ENCODE measurements around the gene MRGPRG. TPM values are rescaled to one million over a fixed set of nuclear protein-coding genes. Genes with fewer than 3 reads are reported as not detected.

The MRGPRG gene
- total RNA-seq, 1 donor from 2014 or later, result not detected

GRCh38 chr11:3225826-3226750 is 7.5 kb upstream of the MRGPRG start:
- intact Hi-C loops (cut with micrococcal nuclease), result no loop called here

DNA sequence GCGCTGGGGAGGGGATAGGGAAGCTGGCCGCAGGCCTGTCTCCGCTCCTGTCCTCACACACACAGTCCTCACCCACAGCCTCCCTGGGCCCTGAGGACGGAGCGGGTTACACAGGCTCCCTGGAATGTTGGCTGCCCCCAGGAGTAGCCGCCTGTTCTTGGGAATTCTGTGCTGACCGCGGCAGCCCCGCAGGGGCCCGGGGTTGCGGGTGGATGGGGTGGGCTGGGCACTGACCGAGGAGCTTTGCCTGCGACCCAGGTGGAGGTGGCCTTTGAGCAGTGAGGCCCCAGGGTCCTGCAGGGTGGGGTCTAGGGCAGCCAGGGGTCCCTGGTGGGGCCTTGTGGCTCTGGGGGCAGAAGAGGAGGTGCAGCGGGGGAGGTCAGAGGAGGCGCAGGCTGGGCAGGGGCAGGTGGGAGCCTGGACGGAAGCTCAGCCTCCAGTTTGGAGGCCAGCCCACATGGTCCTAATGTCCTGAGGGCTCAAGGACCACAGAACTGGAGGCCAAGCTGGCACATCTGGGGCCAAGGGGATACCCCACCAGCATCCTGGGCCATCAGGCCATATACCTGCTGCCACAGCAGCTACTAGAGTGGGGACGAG is 6.6 kb upstream of the MRGPRG start:
- intact Hi-C loops (cut with micrococcal nuclease), result no loop called here

GRCh38 chr11:3224401-3225057 is 5.9 kb upstream of the MRGPRG start:
- intact Hi-C loops (cut with micrococcal nuclease), result no loop called here

DNA sequence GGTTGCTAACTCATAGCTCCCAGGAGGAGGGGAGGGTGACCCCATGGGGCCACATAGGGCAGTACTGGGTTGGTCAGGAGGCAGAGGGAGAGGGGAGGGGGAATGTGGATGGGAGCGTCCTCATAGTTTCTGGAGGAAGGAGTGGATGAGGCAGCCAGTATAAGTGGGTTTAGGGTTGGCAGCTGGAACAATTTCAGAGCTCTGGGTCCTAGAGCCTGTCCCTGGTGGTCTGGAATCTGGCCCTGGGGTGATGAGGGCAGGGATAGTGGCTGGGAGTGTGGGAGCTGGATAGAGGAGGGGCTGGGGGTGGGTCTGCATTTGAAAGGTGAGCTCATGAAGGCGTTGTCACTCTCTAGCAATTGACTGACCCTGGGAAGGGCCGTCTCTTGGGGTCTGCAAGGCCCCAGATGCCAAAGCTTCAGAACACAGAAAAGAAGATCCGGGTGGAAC is 5.3 kb upstream of the MRGPRG start:
- intact Hi-C loops (cut with micrococcal nuclease), result no loop called here

GRCh38 chr11:3222941-3223915 is 4.6 kb upstream of the MRGPRG start:
- intact Hi-C loops (cut with micrococcal nuclease), result no loop called here

- intact Hi-C loops (cut with micrococcal nuclease), result no loop called here
Observed at GRCh38 chr11:3222003-3222855, 3.6 kb upstream of the MRGPRG start.

GRCh38 chr11:3221408-3222002 is 2.9 kb upstream of the MRGPRG start:
- intact Hi-C loops (cut with micrococcal nuclease), result no loop called here

DNA sequence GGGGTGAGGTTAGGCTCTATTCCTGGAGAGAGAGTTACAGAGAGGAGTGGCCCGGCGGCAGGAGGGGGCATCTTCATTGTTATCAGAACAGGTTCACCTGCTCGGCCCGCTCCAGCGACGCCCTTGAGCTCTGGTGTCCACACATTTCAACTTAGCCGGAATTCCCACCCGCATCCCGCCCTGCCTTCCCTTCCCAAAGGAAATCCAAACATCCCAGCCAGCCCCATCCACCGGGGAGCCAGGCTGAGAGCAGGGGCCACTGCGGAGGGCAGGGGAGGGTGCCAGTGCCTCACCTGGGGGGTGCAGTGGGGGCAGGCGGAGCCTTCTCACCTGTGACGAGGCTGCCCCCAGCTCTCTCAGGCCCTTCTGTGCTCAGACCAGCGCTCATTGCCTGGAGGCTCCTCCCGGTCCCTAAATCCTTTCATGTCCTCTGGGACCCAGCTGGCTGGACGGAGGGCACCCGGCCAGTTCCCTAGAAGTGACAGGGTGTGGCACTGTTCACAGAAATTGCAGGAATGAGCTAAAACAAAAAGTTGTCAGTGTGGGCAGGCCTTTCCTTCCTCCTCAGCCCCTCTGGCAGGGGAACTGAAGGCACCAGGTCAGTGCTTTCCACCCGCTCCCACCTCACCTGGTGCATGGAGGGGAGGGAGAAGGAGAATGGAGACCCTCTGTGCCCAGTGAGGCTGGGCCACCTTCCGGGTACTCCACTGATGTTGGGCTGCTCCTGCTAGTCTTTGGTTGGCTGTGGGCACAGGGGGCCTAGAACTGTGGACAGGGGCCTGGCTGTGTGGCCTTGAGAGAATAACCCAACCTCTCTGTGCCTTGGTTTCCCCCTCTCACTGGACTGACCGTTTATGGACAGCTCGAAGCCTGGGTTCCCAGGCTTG is 2.2 kb upstream of the MRGPRG start:
- intact Hi-C loops (cut with micrococcal nuclease), result no loop called here

DNA sequence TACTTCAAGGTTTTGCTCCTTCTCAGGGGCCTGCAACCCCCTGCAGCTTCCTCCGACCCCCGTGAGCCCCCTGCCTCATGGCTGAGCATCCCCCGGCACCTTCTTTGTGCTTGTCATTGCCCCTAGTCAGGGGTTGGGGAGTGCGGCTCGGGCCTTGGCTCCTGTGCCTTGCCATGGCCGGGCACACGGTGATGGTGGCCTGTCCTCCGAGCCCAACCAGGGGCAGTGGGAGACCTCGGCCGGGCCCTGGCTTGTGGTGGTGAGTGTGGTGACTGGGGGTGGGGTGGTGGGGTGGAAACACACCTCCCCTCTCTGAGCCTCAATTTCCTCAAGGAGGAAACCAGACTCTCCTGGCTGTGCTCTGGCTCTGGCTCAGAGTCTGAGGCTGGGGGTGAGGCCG is 1.5 kb upstream of the MRGPRG start:
- intact Hi-C loops (cut with micrococcal nuclease), result no loop called here

DNA sequence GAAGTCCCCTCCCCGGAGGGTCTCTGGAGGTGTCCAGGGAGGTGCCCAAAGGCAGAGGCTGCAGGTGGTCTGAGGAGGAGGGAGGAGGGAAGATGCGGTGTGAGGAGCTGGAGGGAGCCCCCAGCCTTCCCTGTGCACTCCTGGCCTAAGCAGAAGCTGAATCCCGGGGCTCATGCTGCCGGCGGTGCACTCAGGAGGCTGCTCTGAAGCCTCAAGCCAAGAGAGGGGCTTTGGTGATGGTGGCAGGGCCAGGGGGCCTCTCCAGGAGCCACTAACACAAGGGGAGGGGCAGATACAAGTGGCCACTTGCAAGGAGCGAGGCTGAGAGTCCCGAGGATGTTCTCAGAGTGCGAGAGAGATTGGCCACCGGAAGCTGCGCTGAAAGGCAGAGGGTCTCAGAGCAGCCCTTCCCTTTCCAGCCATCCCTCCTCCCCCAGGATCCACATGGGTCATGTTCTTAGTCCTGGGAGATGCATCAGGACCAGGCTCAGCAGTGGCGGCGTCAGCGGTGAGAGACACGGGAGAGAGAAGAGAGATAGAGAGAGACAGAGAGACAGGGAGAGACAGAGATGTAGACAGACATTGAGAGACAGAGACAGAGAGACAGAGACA is 774 bp upstream of the MRGPRG start:
- intact Hi-C loops (cut with micrococcal nuclease), result no loop called here

GRCh38 chr11:3217818-3218482 is 663 bp downstream of the MRGPRG start:
- intact Hi-C loops (cut with micrococcal nuclease), result no loop called here

- intact Hi-C loops (cut with micrococcal nuclease), result no loop called here
Observed at GRCh38 chr11:3216027-3216525, 2.5 kb downstream of the MRGPRG start.

DNA sequence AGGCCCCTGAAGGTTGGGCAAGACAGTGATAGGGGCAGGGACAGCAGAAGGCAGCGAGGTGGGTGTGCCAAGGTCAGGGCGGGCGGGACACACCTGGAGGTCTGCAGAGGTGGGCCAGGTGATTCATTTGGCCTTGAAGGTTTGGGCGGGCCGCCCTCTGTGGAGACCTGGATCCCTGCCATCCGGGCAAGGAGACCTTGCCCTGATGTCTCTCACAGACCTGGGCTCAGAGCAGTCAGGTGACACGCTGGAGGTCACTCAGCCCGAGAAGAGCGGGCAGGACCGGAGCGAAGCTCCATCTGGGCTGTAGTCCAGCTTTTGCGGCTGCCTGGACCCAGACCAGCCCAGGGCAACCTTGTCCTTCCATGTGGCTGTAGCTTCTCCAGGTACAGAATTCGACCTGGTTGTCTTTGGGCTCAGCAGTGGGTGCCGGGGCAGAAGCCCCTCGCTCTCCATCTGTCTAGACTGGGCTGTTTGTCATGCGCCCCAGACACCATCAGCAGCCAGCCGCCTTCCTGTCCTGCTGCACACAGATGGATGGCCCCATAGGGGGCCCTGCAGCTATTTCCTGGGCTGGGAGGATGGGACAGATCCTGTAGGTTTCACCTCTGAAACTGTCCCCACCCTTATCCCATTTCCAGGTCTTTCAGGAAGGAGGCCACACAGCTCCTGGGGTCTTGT is 3.1 kb downstream of the MRGPRG start:
- intact Hi-C loops (cut with micrococcal nuclease), result no loop called here

- intact Hi-C loops (cut with micrococcal nuclease), result no loop called here
Observed at GRCh38 chr11:3214420-3214699, 4.3 kb downstream of the MRGPRG start.

DNA sequence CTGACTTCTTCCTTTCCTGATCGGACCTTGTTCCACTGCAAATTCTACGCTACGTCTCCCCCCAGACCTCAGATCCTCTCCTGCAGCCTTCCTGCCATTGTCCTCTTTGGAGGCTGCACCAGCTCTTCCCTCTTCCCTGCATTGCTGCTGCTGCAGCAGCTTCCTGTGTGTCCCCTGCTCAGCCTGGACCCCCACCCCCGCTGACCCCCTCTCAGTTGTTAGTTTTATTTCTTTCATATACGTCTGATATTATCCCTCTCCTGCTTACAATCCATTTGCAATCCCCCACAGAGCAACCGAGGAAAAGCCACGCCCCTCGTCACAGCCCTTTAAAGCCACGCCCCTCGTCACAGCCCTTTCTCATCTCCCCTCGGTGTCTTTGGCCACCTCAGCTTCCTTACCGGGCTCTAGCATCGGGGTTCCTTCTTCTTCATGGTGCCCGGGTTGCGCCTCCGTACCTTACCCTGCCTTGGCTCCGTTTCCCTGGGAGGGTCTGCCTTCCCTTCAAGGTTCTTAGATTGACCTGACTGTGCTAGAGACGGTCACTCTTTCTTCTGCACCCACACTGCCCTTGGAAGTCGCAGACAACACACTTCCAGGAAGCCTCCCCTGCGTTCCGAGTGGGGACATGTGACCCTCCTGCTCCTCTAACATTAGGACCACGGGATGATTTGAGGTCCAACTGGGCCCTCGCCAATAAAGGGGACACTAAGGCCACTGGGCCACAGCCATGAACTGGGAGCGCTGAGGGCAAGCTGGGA is 4.8 kb downstream of the MRGPRG start:
- intact Hi-C loops (cut with micrococcal nuclease), result no loop called here

DNA sequence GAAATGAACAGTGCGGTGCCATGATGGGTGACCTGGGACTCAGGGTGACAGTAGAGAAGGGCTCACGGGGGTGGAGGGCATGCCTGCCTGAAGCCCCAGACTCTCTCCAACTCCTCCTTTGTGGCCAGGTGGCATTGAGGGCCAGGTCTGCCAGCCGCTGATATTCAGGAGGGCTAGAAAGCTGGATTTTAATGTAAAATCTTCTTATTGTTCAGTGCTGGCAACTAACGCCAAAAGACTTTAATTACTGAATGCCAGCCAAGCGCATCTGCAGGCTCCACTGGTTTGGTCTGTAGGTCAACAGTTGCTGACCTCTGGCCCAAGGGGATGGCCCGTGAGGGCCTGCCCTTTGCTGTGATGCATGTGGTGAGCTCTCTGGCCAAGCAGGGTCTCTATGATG is 10.3 kb downstream of the MRGPRG start:
- intact Hi-C loops (cut with micrococcal nuclease), result no loop called here

Data from T-helper 2 cell treated with Interferon-gamma antibody and Interleukin-4, amounts not matched to agents 100 ng/mL and 5 ng/mL, for 36 hours (primary cell).